ENCODE results near the gene FOXB1. TPM values are rescaled to one million over a fixed set of nuclear protein-coding genes. Genes with fewer than 3 reads are reported as not detected.

The FOXB1 gene
- polyA plus RNA-seq, 1 donor from 2014 or later: not detected

DNA sequence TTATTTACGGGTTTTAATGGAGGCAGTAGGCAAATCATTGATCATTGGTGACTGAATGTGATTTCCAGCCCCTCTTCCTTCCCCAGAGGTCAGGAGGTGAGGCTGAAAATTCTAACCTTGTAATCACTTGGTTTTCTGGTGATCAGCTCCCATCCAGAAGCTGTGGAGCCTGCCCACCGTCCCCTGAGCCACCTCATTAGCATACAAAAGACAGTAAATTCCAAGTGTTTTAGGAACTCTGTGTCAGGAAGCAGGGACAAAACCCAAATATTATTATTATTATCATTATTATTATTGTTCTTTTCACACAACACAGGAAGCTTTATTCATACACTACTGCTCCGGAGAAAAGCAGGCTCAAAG is 18.2 kb downstream of the FOXB1 start:
- Histone ChIP-seq H3K79me2 (replicated peaks; ENCODE audit: insufficient read depth, low read length) (no peaks in the 10 kb centered on the region), H3K9me3 (ENCODE audit: low read length) (no peaks in the 10 kb centered on the region), H3K27me3 (ENCODE audit: insufficient read depth, low read depth, low read length) (no peaks in the 10 kb centered on the region), H2AFZ (ENCODE audit: low read depth, low read length) (no peak overlapping the region), H3K4me2 (ENCODE audit: low read length) (no peak overlapping the region), H3K27ac (ENCODE audit: low read length) (no peak overlapping the region), H3K4me3 (ENCODE audit: low read length) (no peak overlapping the region), H4K20me1 (ENCODE audit: insufficient read depth) (no peaks in the 10 kb centered on the region), H3K36me3 (ENCODE audit: insufficient read depth, low read length) (no peaks in the 10 kb centered on the region), H3F3A (ENCODE audit: insufficient read depth, low read length, poor library complexity, severe bottlenecking) (no peaks in the 10 kb centered on the region), H3K9me2 (ENCODE audit: insufficient read depth, low read length) (no peaks in the 10 kb centered on the region), H3K9ac (ENCODE audit: low read length) (no peak overlapping the region)
- no peak for TF ChIP-seq SMC3 (conservative IDR thresholded peaks at IDR 0.05; ENCODE audit: poor library complexity)
- no peak for TF ChIP-seq TAF1 (IDR thresholded peaks at IDR 0.05; ENCODE audit: low read depth)
- no peak for TF ChIP-seq EP300 (conservative IDR thresholded peaks at IDR 0.05; ENCODE audit: poor library complexity, severe bottlenecking)
- TF ChIP-seq POLR2AphosphoS5 (IDR thresholded peaks at IDR 0.05): no peak
- TF ChIP-seq RAD21 (conservative IDR thresholded peaks at IDR 0.05): no peak
- TF ChIP-seq EZH2 (IDR thresholded peaks at IDR 0.05; ENCODE audit: borderline replicate concordance, insufficient read depth, low read length, poor library complexity, severe bottlenecking): no peak
- TF ChIP-seq, protein P1, sequence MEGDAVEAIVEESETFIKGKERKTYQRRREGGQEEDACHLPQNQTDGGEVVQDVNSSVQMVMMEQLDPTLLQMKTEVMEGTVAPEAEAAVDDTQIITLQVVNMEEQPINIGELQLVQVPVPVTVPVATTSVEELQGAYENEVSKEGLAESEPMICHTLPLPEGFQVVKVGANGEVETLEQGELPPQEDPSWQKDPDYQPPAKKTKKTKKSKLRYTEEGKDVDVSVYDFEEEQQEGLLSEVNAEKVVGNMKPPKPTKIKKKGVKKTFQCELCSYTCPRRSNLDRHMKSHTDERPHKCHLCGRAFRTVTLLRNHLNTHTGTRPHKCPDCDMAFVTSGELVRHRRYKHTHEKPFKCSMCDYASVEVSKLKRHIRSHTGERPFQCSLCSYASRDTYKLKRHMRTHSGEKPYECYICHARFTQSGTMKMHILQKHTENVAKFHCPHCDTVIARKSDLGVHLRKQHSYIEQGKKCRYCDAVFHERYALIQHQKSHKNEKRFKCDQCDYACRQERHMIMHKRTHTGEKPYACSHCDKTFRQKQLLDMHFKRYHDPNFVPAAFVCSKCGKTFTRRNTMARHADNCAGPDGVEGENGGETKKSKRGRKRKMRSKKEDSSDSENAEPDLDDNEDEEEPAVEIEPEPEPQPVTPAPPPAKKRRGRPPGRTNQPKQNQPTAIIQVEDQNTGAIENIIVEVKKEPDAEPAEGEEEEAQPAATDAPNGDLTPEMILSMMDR (IDR thresholded peaks at IDR 0.05; ENCODE audit: poor library complexity, severe bottlenecking): no peak
- no peak for TF ChIP-seq MXI1 (conservative IDR thresholded peaks at IDR 0.05; ENCODE audit: poor library complexity, severe bottlenecking)
- TF ChIP-seq, protein P2, sequence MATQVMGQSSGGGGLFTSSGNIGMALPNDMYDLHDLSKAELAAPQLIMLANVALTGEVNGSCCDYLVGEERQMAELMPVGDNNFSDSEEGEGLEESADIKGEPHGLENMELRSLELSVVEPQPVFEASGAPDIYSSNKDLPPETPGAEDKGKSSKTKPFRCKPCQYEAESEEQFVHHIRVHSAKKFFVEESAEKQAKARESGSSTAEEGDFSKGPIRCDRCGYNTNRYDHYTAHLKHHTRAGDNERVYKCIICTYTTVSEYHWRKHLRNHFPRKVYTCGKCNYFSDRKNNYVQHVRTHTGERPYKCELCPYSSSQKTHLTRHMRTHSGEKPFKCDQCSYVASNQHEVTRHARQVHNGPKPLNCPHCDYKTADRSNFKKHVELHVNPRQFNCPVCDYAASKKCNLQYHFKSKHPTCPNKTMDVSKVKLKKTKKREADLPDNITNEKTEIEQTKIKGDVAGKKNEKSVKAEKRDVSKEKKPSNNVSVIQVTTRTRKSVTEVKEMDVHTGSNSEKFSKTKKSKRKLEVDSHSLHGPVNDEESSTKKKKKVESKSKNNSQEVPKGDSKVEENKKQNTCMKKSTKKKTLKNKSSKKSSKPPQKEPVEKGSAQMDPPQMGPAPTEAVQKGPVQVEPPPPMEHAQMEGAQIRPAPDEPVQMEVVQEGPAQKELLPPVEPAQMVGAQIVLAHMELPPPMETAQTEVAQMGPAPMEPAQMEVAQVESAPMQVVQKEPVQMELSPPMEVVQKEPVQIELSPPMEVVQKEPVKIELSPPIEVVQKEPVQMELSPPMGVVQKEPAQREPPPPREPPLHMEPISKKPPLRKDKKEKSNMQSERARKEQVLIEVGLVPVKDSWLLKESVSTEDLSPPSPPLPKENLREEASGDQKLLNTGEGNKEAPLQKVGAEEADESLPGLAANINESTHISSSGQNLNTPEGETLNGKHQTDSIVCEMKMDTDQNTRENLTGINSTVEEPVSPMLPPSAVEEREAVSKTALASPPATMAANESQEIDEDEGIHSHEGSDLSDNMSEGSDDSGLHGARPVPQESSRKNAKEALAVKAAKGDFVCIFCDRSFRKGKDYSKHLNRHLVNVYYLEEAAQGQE (IDR thresholded peaks at IDR 0.05; ENCODE audit: borderline replicate concordance): no peak

DNA sequence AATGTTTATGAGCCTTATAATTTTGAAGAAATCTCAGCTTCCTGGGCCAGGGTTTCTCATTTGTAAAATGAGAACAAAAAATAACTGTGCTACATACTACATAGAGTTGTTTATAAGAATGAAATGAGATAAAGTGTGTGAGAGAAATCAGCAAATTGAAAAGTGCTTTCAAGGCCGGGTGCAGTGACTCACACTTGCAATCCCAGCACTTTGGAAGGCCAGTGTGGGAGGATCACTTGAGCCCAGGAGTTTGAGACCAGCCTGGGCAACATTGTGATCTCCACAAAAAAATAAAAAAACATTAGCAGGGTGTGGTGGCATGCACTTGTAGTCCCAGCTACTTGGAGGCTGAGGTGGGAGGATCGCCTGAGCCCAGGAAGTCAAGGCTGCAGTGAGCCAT is 22.4 kb downstream of the FOXB1 start:
- H3K36me3 ChIP-seq (ENCODE audit: insufficient read depth, low read length): no peaks in the 10 kb centered on the region

More for the DNA sequence above, 22.4 kb downstream of the FOXB1 start:
- Histone ChIP-seq H3K79me2 (replicated peaks; ENCODE audit: insufficient read depth, low read length) (no peaks in the 10 kb centered on the region), H3K9me2 (ENCODE audit: insufficient read depth, low read length) (no peaks in the 10 kb centered on the region), H3K9ac (ENCODE audit: low read length) (no peak overlapping the region), H3K9me3 (ENCODE audit: low read length) (no peaks in the 10 kb centered on the region), H3K4me3 (ENCODE audit: low read length) (no peak overlapping the region), H3K4me2 (ENCODE audit: low read length) (no peak overlapping the region), H3F3A (ENCODE audit: insufficient read depth, low read length, poor library complexity, severe bottlenecking) (no peaks in the 10 kb centered on the region), H4K20me1 (ENCODE audit: insufficient read depth) (no peaks in the 10 kb centered on the region), H3K27me3 (ENCODE audit: insufficient read depth, low read depth, low read length) (no peaks in the 10 kb centered on the region), H3K27ac (ENCODE audit: low read length) (no peak overlapping the region), H2AFZ (ENCODE audit: low read depth, low read length) (no peak overlapping the region)
- TF ChIP-seq TAF1 (IDR thresholded peaks at IDR 0.05; ENCODE audit: low read depth) (no peak), EZH2 (IDR thresholded peaks at IDR 0.05; ENCODE audit: borderline replicate concordance, insufficient read depth, low read length, poor library complexity, severe bottlenecking) (no peak), RAD21 (conservative IDR thresholded peaks at IDR 0.05) (no peak), MXI1 (conservative IDR thresholded peaks at IDR 0.05; ENCODE audit: poor library complexity, severe bottlenecking) (no peak)
- TF ChIP-seq, protein P1 (IDR thresholded peaks at IDR 0.05; ENCODE audit: poor library complexity, severe bottlenecking): no peak
- TF ChIP-seq, protein P2 (IDR thresholded peaks at IDR 0.05; ENCODE audit: borderline replicate concordance): no peak
